Neuronal stem cell (in vitro differentiated cells): Measurements from ENCODE around the gene GCC1.
"Not testable (repeated sequence)": the region's sequence is repeated elsewhere in the genome, so short reads cannot be mapped to it uniquely, and the experiment has no call there.

Source experiments
- DNase-seq: peaks from one replicate; pipeline ENCODE4 v3.0.0-alpha.2; 2013; ENCODE audit warnings: low spot score
- H2AFZ ChIP-seq: one replicate; pipeline ENCODE4 v1.6.1; 2013; ENCODE audit warnings: mild to moderate bottlenecking, low read length, inconsistent platforms
- H2AK5ac ChIP-seq: 2 replicates; pipeline ENCODE4 v1.6.1; 2013; ENCODE audit warnings: low read depth, mild to moderate bottlenecking, inconsistent platforms, low read length, moderate library complexity, mixed read lengths
- H2BK120ac ChIP-seq: 2 replicates; pipeline ENCODE4 v1.6.1; 2013; ENCODE audit warnings: low read depth, mild to moderate bottlenecking, inconsistent platforms, low read length, moderate library complexity, mixed read lengths
- H2BK12ac ChIP-seq: one replicate; pipeline ENCODE4 v1.6.1; 2013; ENCODE audit warnings: low read length, inconsistent platforms
- H2BK15ac ChIP-seq: 2 replicates; pipeline ENCODE4 v1.6.1; 2013; ENCODE audit warnings: mild to moderate bottlenecking, low read length, inconsistent platforms, mixed read lengths
- H2BK5ac ChIP-seq: one replicate; pipeline ENCODE4 v1.6.1; 2013; ENCODE audit warnings: inconsistent platforms, mild to moderate bottlenecking, low read length, moderate library complexity
- H3K14ac ChIP-seq: one replicate; pipeline ENCODE4 v1.6.1; 2013; ENCODE audit warnings: low read length, inconsistent platforms
- H3K18ac ChIP-seq: 2 replicates; pipeline ENCODE4 v1.6.1; 2013; ENCODE audit warnings: low read length, inconsistent platforms
- H3K23ac ChIP-seq: 2 replicates; pipeline ENCODE4 v1.6.1; 2013; ENCODE audit warnings: low read depth, mild to moderate bottlenecking, mixed read lengths, low read length, inconsistent platforms; ENCODE audit not compliant: poor library complexity
- H3K27ac ChIP-seq: replicated peaks from 3 replicates; pipeline ENCODE4 v1.5.1; 2013; ENCODE audit warnings: low read length, inconsistent platforms
- H3K27me3 ChIP-seq, 3 experiments: 2 replicates each; pipeline ENCODE4 v1.6.1; 2013; ENCODE audit warnings: low read length in 3 of 3, mild to moderate bottlenecking in 2 of 3, inconsistent platforms in 1 of 3, low read depth in 1 of 3, mixed read lengths in 1 of 3, moderate library complexity in 1 of 3; ENCODE audit not compliant: control insufficient read depth in 3 of 3, insufficient read depth in 3 of 3
- H3K36me3 ChIP-seq, 2 donors: replicated peaks in 1 of 2; 2 replicates each; pipeline ENCODE4 v1.6.1; 2013; ENCODE audit warnings: low read length in 2 of 2; ENCODE audit not compliant: control insufficient read depth in 2 of 2, insufficient read depth in 2 of 2
- H3K4ac ChIP-seq: 2 replicates; pipeline ENCODE4 v1.6.1; 2013; ENCODE audit warnings: inconsistent platforms, mild to moderate bottlenecking, low read length, moderate library complexity
- H3K4me1 ChIP-seq, 2 donors: 1 replicate in 1 of 2; 2 replicates in 1 of 2; pipeline ENCODE4 v1.6.1; 2013; ENCODE audit warnings: low read length in 2 of 2, low read depth in 1 of 2; ENCODE audit not compliant: control insufficient read depth in 2 of 2, insufficient read depth in 1 of 2
- H3K4me2 ChIP-seq: one replicate; pipeline ENCODE4 v1.6.1; 2013; ENCODE audit warnings: mild to moderate bottlenecking, low read length, inconsistent platforms; ENCODE audit not compliant: insufficient read depth, poor library complexity, severe bottlenecking
- H3K4me3 ChIP-seq, 2 donors: 2 replicates each; pipeline ENCODE4 v1.5.1; 2013; ENCODE audit warnings: low read length in 2 of 2, mild to moderate bottlenecking in 2 of 2, inconsistent platforms in 1 of 2, moderate library complexity in 1 of 2
- H3K79me1 ChIP-seq: one replicate; pipeline ENCODE4 v1.6.1; 2013; ENCODE audit warnings: low read depth, mild to moderate bottlenecking, inconsistent platforms, low read length, moderate library complexity
- H3K9ac ChIP-seq: one replicate; pipeline ENCODE4 v1.6.1; 2013; ENCODE audit warnings: mild to moderate bottlenecking, low read depth, low read length, inconsistent platforms; ENCODE audit not compliant: poor library complexity
- H3K9me3 ChIP-seq, 2 donors: replicated peaks in 1 of 2; 2 replicates each; pipeline versions ENCODE3 to v1.6.1; 2013; ENCODE audit warnings: low read length in 2 of 2, mild to moderate bottlenecking in 2 of 2, inconsistent platforms in 1 of 2, low read depth in 1 of 2, mixed read lengths in 1 of 2, moderate library complexity in 1 of 2; ENCODE audit not compliant: control insufficient read depth in 2 of 2, insufficient read depth in 1 of 2
- H4K8ac ChIP-seq: one replicate; pipeline ENCODE4 v1.6.1; 2013; ENCODE audit warnings: low read depth, mild to moderate bottlenecking, inconsistent platforms, low read length, moderate library complexity
- H4K91ac ChIP-seq: one replicate; pipeline ENCODE4 v1.6.1; 2013; ENCODE audit warnings: low read length, low read depth, mild to moderate bottlenecking, inconsistent platforms; ENCODE audit not compliant: poor library complexity
- WGBS, 2 donors: extraction: QIAGEN DNeasy Blood & Tissue Kit; methylation state at CpG; one replicate each; pipeline ENCODE4 v1.1.7; 2013; ENCODE audit warnings: missing lambda C conversion rate in 2 of 2, mixed read lengths in 1 of 2; ENCODE audit not compliant: insufficient read length in 2 of 2, insufficient replicate concordance in 1 of 2; ENCODE audit errors: extremely low coverage in 2 of 2; 5-methylcytosine and 5-hydroxymethylcytosine counted together

GCC1 gene

GRCh38 chr7:127571741-127572505 is 13.5 kb downstream of the GCC1 start:
- WGBS, 2 donors = no CpG with 5 or more reads among the region's 3 CpGs
- no peak overlapping the region for H2AFZ ChIP-seq
- H2BK15ac ChIP-seq = no peak overlapping the region
- no peak overlapping the region for H3K4me3 ChIP-seq
- H3K79me1 ChIP-seq = no peaks in the 10 kb centered on the region
- H4K91ac ChIP-seq = no peak overlapping the region
- H3K18ac ChIP-seq = no peak overlapping the region
- no peak overlapping the region for H2BK12ac ChIP-seq
- H2AK5ac ChIP-seq = no peak overlapping the region
- DNase-seq = no peak
- H3K27ac ChIP-seq = no peak overlapping the region
- H3K14ac ChIP-seq = no peak overlapping the region
- H3K9me3 ChIP-seq = no peaks in the 10 kb centered on the region
- no peaks in the 10 kb centered on the region for H3K4me1 ChIP-seq
- no peak overlapping the region for H3K4ac ChIP-seq
- H3K23ac ChIP-seq = no peak overlapping the region
- H2BK5ac ChIP-seq = no peak overlapping the region
- H3K9ac ChIP-seq = peak overlapping the region; percentile 1
- no peaks in the 10 kb centered on the region for H3K27me3 ChIP-seq
- no peaks in the 10 kb centered on the region for H3K36me3 ChIP-seq
- H2BK120ac ChIP-seq = no peak overlapping the region
- no peak overlapping the region for H3K4me2 ChIP-seq
- H4K8ac ChIP-seq = no peak overlapping the region

- H2AK5ac ChIP-seq, H3K79me1 ChIP-seq: not testable (repeated sequence)
- no CpG with 5 or more reads among the region's 3 CpGs for WGBS, 2 donors
These were observed 17.4 kb downstream of the GCC1 start for GRCh38 chr7:127568034-127568433.

GRCh38 chr7:127566242-127566641 is 19.2 kb downstream of the GCC1 start:
- Histone ChIP-seq H2AFZ (no peak overlapping the region), H2BK5ac (no peak overlapping the region), H3K4ac (no peak overlapping the region), H3K23ac (no peak overlapping the region), H3K14ac (no peak overlapping the region), H2BK12ac (no peak overlapping the region), H3K9me3 (no peaks in the 10 kb centered on the region), H3K4me1 (no peaks in the 10 kb centered on the region), H3K27ac (no peak overlapping the region), H3K27me3 (no peaks in the 10 kb centered on the region), H3K36me3 (no peaks in the 10 kb centered on the region), H3K4me3 (no peak overlapping the region), H3K4me2 (no peak overlapping the region), H4K8ac (no peak overlapping the region), H4K91ac (no peak overlapping the region), H2AK5ac (no peak overlapping the region), H3K9ac (no peak overlapping the region), H3K79me1 (no peaks in the 10 kb centered on the region), H3K18ac (no peak overlapping the region), H2BK15ac (no peak overlapping the region), H2BK120ac (no peak overlapping the region)
- WGBS, 2 donors = no CpG with 5 or more reads among the region's 3 CpGs
- DNase-seq = no peak

More at GRCh38 chr7:127568034-127568433, 17.4 kb downstream of the GCC1 start:
- H4K8ac ChIP-seq, H4K91ac ChIP-seq, H2BK12ac ChIP-seq, H3K9ac ChIP-seq, H3K23ac ChIP-seq, H2AFZ ChIP-seq, H3K4ac ChIP-seq, H3K4me3 ChIP-seq, H2BK120ac ChIP-seq, H3K18ac ChIP-seq, H3K36me3 ChIP-seq, H3K27me3 ChIP-seq, H3K4me1 ChIP-seq, H3K27ac ChIP-seq, H2BK5ac ChIP-seq, H3K14ac ChIP-seq, DNase-seq, H3K4me2 ChIP-seq, H3K9me3 ChIP-seq, H2BK15ac ChIP-seq: not testable (repeated sequence)

GRCh38 chr7:127557803-127558202 is 27.6 kb downstream of the GCC1 start:
- Histone ChIP-seq H4K91ac (no peak overlapping the region), H4K8ac (no peak overlapping the region), H2BK12ac (no peak overlapping the region), H2BK15ac (no peak overlapping the region), H2AFZ (no peak overlapping the region), H2BK5ac (no peak overlapping the region), H3K9me3 (no peaks in the 10 kb centered on the region), H3K4me1 (no peaks in the 10 kb centered on the region), H3K36me3 (no peaks in the 10 kb centered on the region), H3K27ac (no peak overlapping the region), H3K27me3 (no peaks in the 10 kb centered on the region), H3K79me1 (no peaks in the 10 kb centered on the region), H3K18ac (no peak overlapping the region), H3K14ac (no peak overlapping the region), H3K4ac (no peak overlapping the region), H3K9ac (no peak overlapping the region), H2BK120ac (no peak overlapping the region), H2AK5ac (no peak overlapping the region), H3K4me2 (no peak overlapping the region), H3K23ac (no peak overlapping the region), H3K4me3 (no peak overlapping the region)
- no CpG with 5 or more reads among the region's 2 CpGs for WGBS, 2 donors
- DNase-seq = no peak
